SIG-M5 treated with dmso at 0.1 percent for 504 hours (cell line): Measurements from ENCODE around the gene MCIDAS.

Source experiments
- DNase-seq: peaks from one replicate; lab custom pipeline; 2025; ENCODE audit not compliant: unreplicated experiment; lab: John Stamatoyannopoulos, UW

The MCIDAS gene

DNA sequence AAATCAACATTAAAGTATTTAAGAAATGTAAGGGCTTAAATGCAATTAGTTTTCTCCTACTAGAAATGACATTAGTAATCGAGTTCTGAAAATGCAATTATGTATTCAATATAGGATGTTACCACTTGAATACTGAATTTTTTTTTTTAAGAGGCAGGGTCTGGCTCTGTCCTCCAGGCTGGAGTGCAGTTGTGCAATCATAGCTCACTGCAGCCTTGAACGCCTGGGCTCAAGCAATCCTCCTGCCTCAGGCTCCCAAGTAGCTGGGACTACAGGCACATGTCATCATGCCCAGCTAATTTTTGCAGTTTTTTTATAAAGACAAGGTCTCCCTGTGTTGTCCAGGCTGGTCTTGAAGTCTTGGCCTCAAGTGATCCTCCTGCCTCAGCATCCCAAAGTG, 55.6 kb downstream of the MCIDAS start:
- DNase-seq, result no peak
